Astrocyte of the spinal cord (primary cell): ENCODE measurements around the gene PTP4A1.

Experiments used
- DNase-seq: peaks from one replicate; pipeline ENCODE4 v3.0.0; 2011; ENCODE audit warnings: low read depth, low spot score
- H3K4me3 ChIP-seq: 2 replicates; pipeline ENCODE4 v1.5.1; 2011; ENCODE audit warnings: low read depth, mild to moderate bottlenecking, low read length, moderate library complexity
- CTCF ChIP-seq: IDR thresholded peaks from 2 replicates; pipeline ENCODE4 v1.5.1; 2012; ENCODE audit warnings: low read depth, mild to moderate bottlenecking, low read length, inconsistent platforms
- in situ Hi-C: cut with HindIII; loops from 2 replicates; pipeline ENCODE4 v1.10.0; 2017; ENCODE audit warnings: low sequenced_read_pairs

Gene PTP4A1

GRCh38 chr6:63609231-63609630 is 37.0 kb downstream of the PTP4A1 start:
- no peak for TF ChIP-seq CTCF
- DNase-seq: no peak
- in situ Hi-C loops: no loop called here
- no peak overlapping the region for H3K4me3 ChIP-seq

DNA sequence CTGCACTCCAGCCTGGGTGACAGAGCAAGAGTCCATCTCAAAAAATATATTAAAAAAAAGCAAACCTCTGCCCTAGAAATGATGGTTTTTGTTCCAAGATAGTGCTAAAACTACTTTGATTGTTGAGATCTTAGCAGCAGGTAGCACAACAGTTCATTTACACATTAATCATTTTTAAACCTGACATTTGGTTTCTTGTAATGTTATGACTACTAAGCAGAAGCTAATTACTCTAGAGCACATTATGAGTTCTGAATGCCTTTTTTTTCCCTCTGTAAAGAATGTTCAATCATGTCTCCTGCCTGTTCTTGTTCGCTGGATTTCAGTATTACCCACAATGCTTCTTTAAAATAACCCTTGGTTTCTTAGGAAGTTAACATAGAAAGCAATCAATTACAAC is 38.7 kb downstream of the PTP4A1 start:
- no peak for TF ChIP-seq CTCF
- in situ Hi-C loops: no loop called here
- no peak for DNase-seq
- no peak overlapping the region for H3K4me3 ChIP-seq

GRCh38 chr6:63611560-63611959 is 39.3 kb downstream of the PTP4A1 start:
- no peak for TF ChIP-seq CTCF
- DNase-seq: no peak
- no peak overlapping the region for H3K4me3 ChIP-seq
- in situ Hi-C loops: no loop called here

- no peak for TF ChIP-seq CTCF
- in situ Hi-C loops: no loop called here
- DNase-seq: no peak
Observed at GRCh38 chr6:63615590-63615989, 43.3 kb downstream of the PTP4A1 start.

More at GRCh38 chr6:63615590-63615989, 43.3 kb downstream of the PTP4A1 start:
- H3K4me3 ChIP-seq: no peak overlapping the region
